A549 (cell line): ENCODE measurements around the gene NOL9.

ENCODE experiments used
- BCL3 ChIP-seq: fragments of >200 bp; sonication (Bioruptor Twin); formaldehyde crosslinking; IDR thresholded peaks from 3 replicates; pipeline ENCODE4 v1.6.1; 2016
- CTCF ChIP-seq: fragments of >200 bp; sonication (Bioruptor Twin); formaldehyde crosslinking; IDR thresholded peaks from 3 replicates; pipeline ENCODE4 v1.5.1; 2016
- HMGXB4 ChIP-seq: fragments of 250-450 bp; sonication (Bioruptor Pico); IDR thresholded peaks from 2 replicates; pipeline ENCODE4 v1.5.0; 2021; ENCODE audit warnings: mild to moderate bottlenecking, moderate library complexity, borderline replicate concordance
- KDM1A ChIP-seq: fragments of 200-600 bp; sonication (generic); IDR thresholded peaks from 2 replicates; pipeline ENCODE4 v1.6.1; 2016; ENCODE audit warnings: low read depth, mild to moderate bottlenecking
- MAFK ChIP-seq: fragments of 450-650 bp; IDR thresholded peaks from 2 replicates; pipeline ENCODE4 v1.6.1; 2014; ENCODE audit not compliant: partially characterized antibody
- MYC ChIP-seq: IDR thresholded peaks from 2 replicates; pipeline ENCODE4 v1.6.1; 2012; ENCODE audit warnings: mild to moderate bottlenecking, inconsistent platforms, low read length, improper control_type of control experiment, borderline replicate concordance
- NPAS2 ChIP-seq: fragments of 250-450 bp; sonication (Bioruptor Pico); IDR thresholded peaks from 2 replicates; pipeline ENCODE4 v1.8.0; 2022; ENCODE audit warnings: mild to moderate bottlenecking, moderate library complexity, borderline replicate concordance
- NR3C1 ChIP-seq: fragments of >200 bp; sonication (Bioruptor Twin); formaldehyde crosslinking; IDR thresholded peaks from 3 replicates; pipeline ENCODE4 v1.6.1; 2017
- POLR2AphosphoS2 ChIP-seq: conservative IDR thresholded peaks from 2 replicates; pipeline ENCODE4 v1.6.1; 2012; ENCODE audit warnings: low read length, improper control_type of control experiment, inconsistent platforms
- TP53 ChIP-seq: fragments of 250-450 bp; sonication (Bioruptor Pico); IDR thresholded peaks from 2 replicates; pipeline ENCODE4 v1.5.0; 2021; ENCODE audit warnings: mild to moderate bottlenecking, moderate library complexity
- USF2 ChIP-seq: fragments of 450-650 bp; IDR thresholded peaks from 2 replicates; pipeline ENCODE4 v1.6.1; 2014; ENCODE audit warnings: antibody characterized with exemption

GRCh38 chr1:6502000-6502891 is 52.1 kb downstream of the NOL9 start:
- TF ChIP-seq CTCF (no peak), MAFK (no peak), POLR2AphosphoS2 (no peak), KDM1A (no peak), NPAS2 (CRISPR knock-in tag) (no peak), TP53 (CRISPR knock-in tag) (no peak), USF2 (no peak), BCL3 (no peak), MYC (no peak), NR3C1 (no peak), HMGXB4 (CRISPR knock-in tag) (no peak)
